Measurements from ENCODE around the gene ABCA1.
"Not testable (repeated sequence)": the region's sequence is repeated elsewhere in the genome, so short reads cannot be mapped to it uniquely, and the experiment has no call there.

The ABCA1 gene

DNA sequence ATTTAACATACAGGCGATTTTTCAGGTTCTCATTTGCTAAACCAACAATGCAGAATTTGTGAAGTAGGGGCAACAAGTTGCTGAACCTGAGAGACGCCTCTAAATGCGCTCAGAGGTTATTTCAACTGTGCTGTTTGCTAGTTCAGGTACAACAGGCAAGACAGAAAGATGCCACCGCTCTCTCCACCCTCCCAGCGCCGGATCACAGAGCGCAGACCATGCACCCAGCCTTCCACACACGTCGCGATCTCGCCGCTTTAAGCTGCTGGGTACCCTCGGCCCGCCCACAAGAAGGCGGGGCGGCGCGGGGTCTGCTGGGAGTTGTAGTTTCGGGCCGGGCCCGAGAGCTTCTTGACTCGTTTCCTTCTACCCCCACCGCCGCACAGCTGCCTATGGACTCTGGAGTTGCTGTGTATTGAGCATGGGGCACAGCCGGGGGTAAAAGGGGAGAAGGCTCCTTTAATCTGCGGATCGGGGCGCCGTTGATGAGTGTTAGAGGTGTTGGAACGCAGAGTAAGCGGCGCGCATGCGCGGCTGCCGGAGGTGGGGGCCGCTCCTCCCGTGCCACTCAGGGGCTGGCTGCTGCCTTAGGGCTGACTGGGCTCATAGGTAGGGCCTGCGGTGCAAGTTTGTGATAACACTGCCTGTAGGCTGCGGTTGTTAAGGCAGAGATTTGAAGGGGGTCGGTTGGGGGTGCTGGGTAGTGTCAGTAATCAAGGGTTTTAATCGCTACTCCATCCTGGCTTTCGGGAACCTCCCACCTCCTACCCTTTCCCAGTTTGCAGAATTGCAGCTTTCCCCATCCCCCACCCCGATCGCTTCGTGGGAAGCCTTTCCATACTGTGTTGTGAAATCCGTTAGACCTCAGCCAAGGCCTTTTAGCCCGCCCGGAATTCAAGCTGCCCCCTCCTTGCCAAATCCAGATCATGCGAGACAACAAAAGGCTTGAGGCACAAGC lies 40.3 kb upstream of the ABCA1 start:
- H3K4me3 ChIP-seq (ENCODE audit: low read length in 2 of 2), result peak overlapping the region; percentile 87 to 89
- no peaks in the 10 kb centered on the region for H3K27me3 ChIP-seq (ENCODE audit: control insufficient read depth in 2 of 2, insufficient read depth in 2 of 2, low read length in 2 of 2)
- peak overlapping the region; percentile 82 to 87 for H3K27ac ChIP-seq (ENCODE audit: low read depth in 2 of 2, low read length in 2 of 2)
- peaks cover 6 to 12% of the 10 kb centered on the region in 2 donors for H3K4me1 ChIP-seq (ENCODE audit: control insufficient read depth in 2 of 2, insufficient read depth in 2 of 2, low read length in 2 of 2)
- no peaks in the 10 kb centered on the region for H3K9me3 ChIP-seq (ENCODE audit: control insufficient read depth in 2 of 2, low read length in 2 of 2)
- peak overlapping the region; percentile 77 to 81 for H3K9ac ChIP-seq (ENCODE audit: low read depth in 1 of 2, low read length in 2 of 2)
- H3K36me3 ChIP-seq (ENCODE audit: control insufficient read depth in 2 of 2, insufficient read depth in 2 of 2, low read length in 2 of 2), result no peaks in the 10 kb centered on the region

DNA sequence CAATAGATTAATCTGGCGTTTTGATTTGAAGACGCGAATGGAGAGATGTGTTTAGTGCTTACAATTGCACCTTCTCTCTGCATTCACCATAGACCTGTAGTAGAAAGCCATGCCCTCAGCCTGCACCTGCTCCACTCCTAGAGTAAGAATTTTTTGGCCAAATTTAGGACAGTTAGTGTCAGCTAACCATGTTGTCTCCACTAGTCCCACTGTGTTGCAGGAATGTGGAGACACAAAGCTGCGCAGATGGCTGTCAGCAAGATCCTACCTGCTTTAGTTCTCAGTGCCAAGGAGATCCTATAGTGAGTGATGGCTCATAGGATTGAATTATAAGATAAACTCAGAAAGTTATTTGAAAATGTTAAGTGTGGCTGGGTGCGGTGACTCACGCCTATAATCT lies 35.1 kb upstream of the ABCA1 start:
- no peak overlapping the region for H3K27ac ChIP-seq (ENCODE audit: low read depth in 2 of 2, low read length in 2 of 2)
- H3K4me3 ChIP-seq (ENCODE audit: low read length in 2 of 2), result no peak overlapping the region
- H3K9me3 ChIP-seq (ENCODE audit: control insufficient read depth in 2 of 2, low read length in 2 of 2), result no peaks in the 10 kb centered on the region
- no peaks in the 10 kb centered on the region for H3K27me3 ChIP-seq (ENCODE audit: control insufficient read depth in 2 of 2, insufficient read depth in 2 of 2, low read length in 2 of 2)
- no peaks in the 10 kb centered on the region for H3K36me3 ChIP-seq (ENCODE audit: control insufficient read depth in 2 of 2, insufficient read depth in 2 of 2, low read length in 2 of 2)
- no peak overlapping the region for H3K9ac ChIP-seq (ENCODE audit: low read depth in 1 of 2, low read length in 2 of 2)
- H3K4me1 ChIP-seq (ENCODE audit: control insufficient read depth in 2 of 2, insufficient read depth in 2 of 2, low read length in 2 of 2), result peaks cover 5 to 16% of the 10 kb centered on the region in 2 donors

- peaks cover 5 to 11% of the 10 kb centered on the region in 2 donors for H3K4me1 ChIP-seq (ENCODE audit: control insufficient read depth in 2 of 2, insufficient read depth in 2 of 2, low read length in 2 of 2)
- peak overlapping the region in 1 of 2 donors; percentile 12 for H3K27ac ChIP-seq (ENCODE audit: low read depth in 2 of 2, low read length in 2 of 2)
- no peaks in the 10 kb centered on the region for H3K27me3 ChIP-seq (ENCODE audit: control insufficient read depth in 2 of 2, insufficient read depth in 2 of 2, low read length in 2 of 2)
- H3K9me3 ChIP-seq (ENCODE audit: control insufficient read depth in 2 of 2, low read length in 2 of 2), result no peaks in the 10 kb centered on the region
- H3K4me3 ChIP-seq (ENCODE audit: low read length in 2 of 2), result peak overlapping the region in 1 of 2 donors; percentile 14
- no peaks in the 10 kb centered on the region for H3K36me3 ChIP-seq (ENCODE audit: control insufficient read depth in 2 of 2, insufficient read depth in 2 of 2, low read length in 2 of 2)
- no peak overlapping the region for H3K9ac ChIP-seq (ENCODE audit: low read depth in 1 of 2, low read length in 2 of 2)
Observed at GRCh38 chr9:104961701-104962359, 33.9 kb upstream of the ABCA1 start.

DNA sequence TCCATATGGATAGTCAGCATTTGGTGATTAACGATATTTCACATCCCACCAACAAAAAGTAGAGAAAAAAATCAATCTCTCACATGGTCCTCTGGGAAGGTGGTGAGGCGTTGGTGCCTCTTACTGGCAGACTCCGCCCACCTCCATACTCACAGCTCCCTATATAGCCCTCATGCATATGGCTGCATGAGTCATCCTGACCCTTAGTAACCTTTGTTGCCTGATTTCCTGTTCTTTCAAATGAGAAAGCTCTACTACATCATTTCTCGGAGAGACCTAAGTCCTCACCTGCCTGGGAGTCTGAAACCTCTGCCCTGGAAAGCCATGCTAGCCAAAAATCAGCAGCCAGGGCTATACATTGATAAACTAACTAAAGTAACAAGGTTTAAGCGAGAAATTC lies 33.3 kb upstream of the ABCA1 start:
- Histone ChIP-seq H3K36me3 (ENCODE audit: control insufficient read depth in 2 of 2, insufficient read depth in 2 of 2, low read length in 2 of 2) (no peaks in the 10 kb centered on the region), H3K9me3 (ENCODE audit: control insufficient read depth in 2 of 2, low read length in 2 of 2) (no peaks in the 10 kb centered on the region), H3K4me1 (ENCODE audit: control insufficient read depth in 2 of 2, insufficient read depth in 2 of 2, low read length in 2 of 2) (peaks cover 5 to 11% of the 10 kb centered on the region in 2 donors), H3K27me3 (ENCODE audit: control insufficient read depth in 2 of 2, insufficient read depth in 2 of 2, low read length in 2 of 2) (no peaks in the 10 kb centered on the region), H3K4me3 (ENCODE audit: low read length in 2 of 2) (peak overlapping the region in 1 of 2 donors; percentile 14), H3K27ac (ENCODE audit: low read depth in 2 of 2, low read length in 2 of 2) (peak overlapping the region in 1 of 2 donors; percentile 12), H3K9ac (ENCODE audit: low read depth in 1 of 2, low read length in 2 of 2) (no peak overlapping the region)

GRCh38 chr9:104960662-104961061 lies 32.7 kb upstream of the ABCA1 start:
- H3K9me3 ChIP-seq (ENCODE audit: control insufficient read depth in 2 of 2, low read length in 2 of 2), result no peaks in the 10 kb centered on the region
- H3K27me3 ChIP-seq (ENCODE audit: control insufficient read depth in 2 of 2, insufficient read depth in 2 of 2, low read length in 2 of 2), result no peaks in the 10 kb centered on the region
- H3K9ac ChIP-seq (ENCODE audit: low read depth in 1 of 2, low read length in 2 of 2), result no peak overlapping the region
- H3K36me3 ChIP-seq (ENCODE audit: control insufficient read depth in 2 of 2, insufficient read depth in 2 of 2, low read length in 2 of 2), result no peaks in the 10 kb centered on the region
- no peak overlapping the region for H3K27ac ChIP-seq (ENCODE audit: low read depth in 2 of 2, low read length in 2 of 2)
- peaks cover 5 to 11% of the 10 kb centered on the region in 2 donors for H3K4me1 ChIP-seq (ENCODE audit: control insufficient read depth in 2 of 2, insufficient read depth in 2 of 2, low read length in 2 of 2)
- no peak overlapping the region for H3K4me3 ChIP-seq (ENCODE audit: low read length in 2 of 2)

DNA sequence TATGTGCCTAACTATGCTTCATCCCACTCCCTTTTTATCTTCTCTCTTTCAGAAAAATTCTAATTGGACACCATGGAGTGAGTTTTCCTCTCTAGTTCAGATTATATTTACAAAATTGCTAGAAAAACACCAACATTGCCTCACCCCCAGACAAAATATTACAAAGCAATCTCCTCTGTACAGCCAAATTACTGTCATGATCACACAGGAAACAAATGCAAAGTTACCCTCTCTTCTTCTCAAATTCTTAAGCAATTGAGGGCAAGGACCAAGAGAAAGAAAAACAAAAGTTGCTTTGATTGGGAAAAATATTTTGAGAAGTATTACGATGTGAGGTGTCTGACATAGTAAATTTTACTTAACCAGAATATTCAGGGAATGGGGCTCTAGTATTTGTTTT lies 30.8 kb upstream of the ABCA1 start:
- no peaks in the 10 kb centered on the region for H3K27me3 ChIP-seq (ENCODE audit: control insufficient read depth in 2 of 2, insufficient read depth in 2 of 2, low read length in 2 of 2)
- no peaks in the 10 kb centered on the region for H3K9me3 ChIP-seq (ENCODE audit: control insufficient read depth in 2 of 2, low read length in 2 of 2)
- H3K4me3 ChIP-seq (ENCODE audit: low read length in 2 of 2), result no peak overlapping the region
- H3K9ac ChIP-seq (ENCODE audit: low read depth in 1 of 2, low read length in 2 of 2), result no peak overlapping the region
- no peaks in the 10 kb centered on the region for H3K36me3 ChIP-seq (ENCODE audit: control insufficient read depth in 2 of 2, insufficient read depth in 2 of 2, low read length in 2 of 2)
- no peak overlapping the region for H3K27ac ChIP-seq (ENCODE audit: low read depth in 2 of 2, low read length in 2 of 2)
- H3K4me1 ChIP-seq (ENCODE audit: control insufficient read depth in 2 of 2, insufficient read depth in 2 of 2, low read length in 2 of 2), result peaks cover 5 to 11% of the 10 kb centered on the region in 2 donors

DNA sequence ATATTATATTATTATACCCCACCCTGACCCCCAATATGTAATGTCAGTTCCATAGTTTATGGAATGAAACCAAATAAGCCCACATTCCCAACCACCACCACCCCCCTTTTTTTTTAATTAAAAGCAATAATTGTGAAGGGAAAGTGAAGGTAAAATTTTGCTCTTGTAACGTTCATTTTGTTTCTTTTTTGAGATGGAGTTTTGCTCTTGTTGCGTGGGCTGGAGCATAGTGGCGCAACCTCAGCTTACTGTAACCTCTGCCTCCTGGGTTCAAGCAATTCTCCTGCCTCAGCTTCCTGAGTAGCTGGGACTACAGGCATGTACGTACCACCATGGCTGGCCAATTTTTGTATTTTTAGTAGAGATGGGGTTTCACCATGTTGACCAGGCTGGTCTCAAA lies 30.1 kb upstream of the ABCA1 start:
- H3K4me1 ChIP-seq (ENCODE audit: control insufficient read depth in 2 of 2, insufficient read depth in 2 of 2, low read length in 2 of 2), result peaks cover 5 to 11% of the 10 kb centered on the region in 2 donors
- H3K9ac ChIP-seq (ENCODE audit: low read depth in 1 of 2, low read length in 2 of 2); H3K27ac ChIP-seq (ENCODE audit: low read depth in 2 of 2, low read length in 2 of 2); H3K27me3 ChIP-seq (ENCODE audit: control insufficient read depth in 2 of 2, insufficient read depth in 2 of 2, low read length in 2 of 2); H3K4me3 ChIP-seq (ENCODE audit: low read length in 2 of 2); H3K9me3 ChIP-seq (ENCODE audit: control insufficient read depth in 2 of 2, low read length in 2 of 2); H3K36me3 ChIP-seq (ENCODE audit: control insufficient read depth in 2 of 2, insufficient read depth in 2 of 2, low read length in 2 of 2): not testable (repeated sequence)

DNA sequence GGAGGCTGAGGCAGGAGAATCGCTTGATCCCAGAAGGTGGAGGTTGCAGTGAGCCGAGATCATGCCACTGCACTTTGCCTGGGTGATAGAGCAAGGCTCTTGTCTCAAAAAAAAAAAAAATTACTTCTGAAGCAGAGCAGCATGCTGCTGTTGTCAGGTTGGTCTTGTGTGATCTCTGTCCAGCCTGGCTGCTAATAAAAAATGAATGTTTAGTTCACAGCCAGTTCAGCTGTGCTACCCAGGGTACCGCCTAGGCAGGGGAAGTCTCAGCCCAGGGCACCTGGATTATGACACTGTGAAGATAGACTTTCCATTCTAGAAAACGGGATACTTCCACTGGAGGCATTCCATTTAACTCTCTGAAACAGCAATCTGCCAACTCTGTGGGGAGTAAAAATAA lies 23.5 kb upstream of the ABCA1 start:
- no peaks in the 10 kb centered on the region for H3K27me3 ChIP-seq (ENCODE audit: control insufficient read depth in 2 of 2, insufficient read depth in 2 of 2, low read length in 2 of 2)
- no peaks in the 10 kb centered on the region for H3K4me1 ChIP-seq (ENCODE audit: control insufficient read depth in 2 of 2, insufficient read depth in 2 of 2, low read length in 2 of 2)
- H3K9me3 ChIP-seq (ENCODE audit: control insufficient read depth in 2 of 2, low read length in 2 of 2), result no peaks in the 10 kb centered on the region
- no peak overlapping the region for H3K9ac ChIP-seq (ENCODE audit: low read depth in 1 of 2, low read length in 2 of 2)
- H3K4me3 ChIP-seq (ENCODE audit: low read length in 2 of 2), result no peak overlapping the region
- H3K27ac ChIP-seq (ENCODE audit: low read depth in 2 of 2, low read length in 2 of 2), result no peak overlapping the region
- H3K36me3 ChIP-seq (ENCODE audit: control insufficient read depth in 2 of 2, insufficient read depth in 2 of 2, low read length in 2 of 2), result no peaks in the 10 kb centered on the region

DNA sequence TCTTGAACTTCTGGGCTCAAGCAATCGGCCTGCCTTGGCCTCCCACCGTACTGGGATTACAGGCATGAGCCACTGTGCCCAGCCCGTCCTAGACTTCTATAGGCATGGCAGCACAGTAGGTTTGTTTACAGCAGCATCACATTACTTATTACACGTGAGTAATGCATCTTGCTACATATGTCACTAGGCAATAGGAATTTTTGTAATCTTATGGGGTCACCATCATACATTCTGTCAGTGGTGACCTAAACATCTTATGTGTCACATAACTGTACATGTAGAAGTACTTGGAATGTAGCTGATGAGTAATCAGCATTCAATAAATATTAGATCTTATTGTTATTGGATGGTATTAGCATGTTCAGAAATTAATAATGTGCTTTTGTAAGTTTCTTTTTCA lies 22.9 kb upstream of the ABCA1 start:
- no peaks in the 10 kb centered on the region for H3K36me3 ChIP-seq (ENCODE audit: control insufficient read depth in 2 of 2, insufficient read depth in 2 of 2, low read length in 2 of 2)
- no peak overlapping the region for H3K4me3 ChIP-seq (ENCODE audit: low read length in 2 of 2)
- H3K9ac ChIP-seq (ENCODE audit: low read depth in 1 of 2, low read length in 2 of 2), result no peak overlapping the region
- H3K27me3 ChIP-seq (ENCODE audit: control insufficient read depth in 2 of 2, insufficient read depth in 2 of 2, low read length in 2 of 2), result no peaks in the 10 kb centered on the region
- no peak overlapping the region for H3K27ac ChIP-seq (ENCODE audit: low read depth in 2 of 2, low read length in 2 of 2)
- no peaks in the 10 kb centered on the region for H3K4me1 ChIP-seq (ENCODE audit: control insufficient read depth in 2 of 2, insufficient read depth in 2 of 2, low read length in 2 of 2)
- H3K9me3 ChIP-seq (ENCODE audit: control insufficient read depth in 2 of 2, low read length in 2 of 2), result no peaks in the 10 kb centered on the region

DNA sequence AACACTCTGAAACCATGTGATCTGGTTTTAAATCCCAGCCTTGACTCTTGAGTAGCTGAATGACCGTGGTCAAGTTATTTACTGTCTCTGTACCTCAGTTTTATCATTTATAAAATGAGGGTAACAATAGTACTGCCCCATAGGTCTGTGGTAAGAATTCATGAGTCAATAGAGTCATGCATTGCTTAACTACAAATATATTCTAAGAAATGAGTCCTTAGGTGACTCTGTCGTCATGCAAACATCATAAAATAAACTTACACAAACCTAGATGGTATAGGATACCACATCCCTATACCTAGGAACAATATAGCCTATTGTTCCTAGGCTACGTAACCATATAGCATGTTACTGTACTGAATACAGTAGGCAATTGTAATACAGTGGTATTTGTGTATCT lies 20.3 kb upstream of the ABCA1 start:
- Histone ChIP-seq H3K4me1 (ENCODE audit: control insufficient read depth in 2 of 2, insufficient read depth in 2 of 2, low read length in 2 of 2) (no peaks in the 10 kb centered on the region), H3K27ac (ENCODE audit: low read depth in 2 of 2, low read length in 2 of 2) (no peak overlapping the region), H3K27me3 (ENCODE audit: control insufficient read depth in 2 of 2, insufficient read depth in 2 of 2, low read length in 2 of 2) (no peaks in the 10 kb centered on the region), H3K4me3 (ENCODE audit: low read length in 2 of 2) (no peak overlapping the region), H3K9me3 (ENCODE audit: control insufficient read depth in 2 of 2, low read length in 2 of 2) (no peaks in the 10 kb centered on the region), H3K36me3 (ENCODE audit: control insufficient read depth in 2 of 2, insufficient read depth in 2 of 2, low read length in 2 of 2) (no peaks in the 10 kb centered on the region), H3K9ac (ENCODE audit: low read depth in 1 of 2, low read length in 2 of 2) (no peak overlapping the region)
